ENCODE data around the gene SLC6A19.

GRCh38 chr5:1187234-1187949 lies 14.0 kb upstream of the SLC6A19 start:
- TF ChIP-seq, protein P1, sequence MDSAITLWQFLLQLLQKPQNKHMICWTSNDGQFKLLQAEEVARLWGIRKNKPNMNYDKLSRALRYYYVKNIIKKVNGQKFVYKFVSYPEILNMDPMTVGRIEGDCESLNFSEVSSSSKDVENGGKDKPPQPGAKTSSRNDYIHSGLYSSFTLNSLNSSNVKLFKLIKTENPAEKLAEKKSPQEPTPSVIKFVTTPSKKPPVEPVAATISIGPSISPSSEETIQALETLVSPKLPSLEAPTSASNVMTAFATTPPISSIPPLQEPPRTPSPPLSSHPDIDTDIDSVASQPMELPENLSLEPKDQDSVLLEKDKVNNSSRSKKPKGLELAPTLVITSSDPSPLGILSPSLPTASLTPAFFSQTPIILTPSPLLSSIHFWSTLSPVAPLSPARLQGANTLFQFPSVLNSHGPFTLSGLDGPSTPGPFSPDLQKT (IDR thresholded peaks at IDR 0.05; ENCODE audit: borderline replicate concordance, low read depth, low read length), result no peak
- TF ChIP-seq, protein P2, sequence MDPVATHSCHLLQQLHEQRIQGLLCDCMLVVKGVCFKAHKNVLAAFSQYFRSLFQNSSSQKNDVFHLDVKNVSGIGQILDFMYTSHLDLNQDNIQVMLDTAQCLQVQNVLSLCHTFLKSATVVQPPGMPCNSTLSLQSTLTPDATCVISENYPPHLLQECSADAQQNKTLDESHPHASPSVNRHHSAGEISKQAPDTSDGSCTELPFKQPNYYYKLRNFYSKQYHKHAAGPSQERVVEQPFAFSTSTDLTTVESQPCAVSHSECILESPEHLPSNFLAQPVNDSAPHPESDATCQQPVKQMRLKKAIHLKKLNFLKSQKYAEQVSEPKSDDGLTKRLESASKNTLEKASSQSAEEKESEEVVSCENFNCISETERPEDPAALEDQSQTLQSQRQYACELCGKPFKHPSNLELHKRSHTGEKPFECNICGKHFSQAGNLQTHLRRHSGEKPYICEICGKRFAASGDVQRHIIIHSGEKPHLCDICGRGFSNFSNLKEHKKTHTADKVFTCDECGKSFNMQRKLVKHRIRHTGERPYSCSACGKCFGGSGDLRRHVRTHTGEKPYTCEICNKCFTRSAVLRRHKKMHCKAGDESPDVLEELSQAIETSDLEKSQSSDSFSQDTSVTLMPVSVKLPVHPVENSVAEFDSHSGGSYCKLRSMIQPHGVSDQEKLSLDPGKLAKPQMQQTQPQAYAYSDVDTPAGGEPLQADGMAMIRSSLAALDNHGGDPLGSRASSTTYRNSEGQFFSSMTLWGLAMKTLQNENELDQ (tag by site-specific recombination; IDR thresholded peaks at IDR 0.05; ENCODE audit: low read depth), result no peak
- TF ChIP-seq HOXD13 (CRISPR knock-in tag; IDR thresholded peaks at IDR 0.05; ENCODE audit: borderline replicate concordance) (no peak), ZNF292 (tag by site-specific recombination; IDR thresholded peaks at IDR 0.05; ENCODE audit: borderline replicate concordance, low read depth) (no peak), PRDM1 (tag by site-specific recombination; IDR thresholded peaks at IDR 0.05) (no peak), ZNF791 (tag by site-specific recombination; IDR thresholded peaks at IDR 0.05) (no peak)
- TF ChIP-seq, protein P3, sequence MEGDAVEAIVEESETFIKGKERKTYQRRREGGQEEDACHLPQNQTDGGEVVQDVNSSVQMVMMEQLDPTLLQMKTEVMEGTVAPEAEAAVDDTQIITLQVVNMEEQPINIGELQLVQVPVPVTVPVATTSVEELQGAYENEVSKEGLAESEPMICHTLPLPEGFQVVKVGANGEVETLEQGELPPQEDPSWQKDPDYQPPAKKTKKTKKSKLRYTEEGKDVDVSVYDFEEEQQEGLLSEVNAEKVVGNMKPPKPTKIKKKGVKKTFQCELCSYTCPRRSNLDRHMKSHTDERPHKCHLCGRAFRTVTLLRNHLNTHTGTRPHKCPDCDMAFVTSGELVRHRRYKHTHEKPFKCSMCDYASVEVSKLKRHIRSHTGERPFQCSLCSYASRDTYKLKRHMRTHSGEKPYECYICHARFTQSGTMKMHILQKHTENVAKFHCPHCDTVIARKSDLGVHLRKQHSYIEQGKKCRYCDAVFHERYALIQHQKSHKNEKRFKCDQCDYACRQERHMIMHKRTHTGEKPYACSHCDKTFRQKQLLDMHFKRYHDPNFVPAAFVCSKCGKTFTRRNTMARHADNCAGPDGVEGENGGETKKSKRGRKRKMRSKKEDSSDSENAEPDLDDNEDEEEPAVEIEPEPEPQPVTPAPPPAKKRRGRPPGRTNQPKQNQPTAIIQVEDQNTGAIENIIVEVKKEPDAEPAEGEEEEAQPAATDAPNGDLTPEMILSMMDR (tag by site-specific recombination; IDR thresholded peaks at IDR 0.05), result no peak
